GM20431 (cell line): ENCODE measurements around the gene SLC7A8.

ENCODE experiments used
- in situ Hi-C: fragments of 300-500 bp; cut with MseI, MboI; formaldehyde crosslinking; loops from one replicate; pipeline ENCODE4 v1.15.0; 2020; ENCODE audit warnings: low sequenced_read_pairs; ENCODE audit not compliant: unreplicated experiment

The SLC7A8 gene

GRCh38 chr14:23137192-23137812, 46.2 kb downstream of the SLC7A8 start:
- in situ Hi-C loops: no loop called here

GRCh38 chr14:23136566-23137133, 46.8 kb downstream of the SLC7A8 start:
- in situ Hi-C loops: no loop called here

GRCh38 chr14:23132970-23133369, 50.5 kb downstream of the SLC7A8 start:
- in situ Hi-C loops: no loop called here

GRCh38 chr14:23131482-23131881, 52.0 kb downstream of the SLC7A8 start:
- in situ Hi-C loops: no loop called here

GRCh38 chr14:23130871-23131270, 52.6 kb downstream of the SLC7A8 start:
- in situ Hi-C loops: no loop called here

- in situ Hi-C loops: no loop called here
These were observed 53.6 kb downstream of the SLC7A8 start for GRCh38 chr14:23129759-23130316.

- in situ Hi-C loops: no loop called here
These were observed 54.3 kb downstream of the SLC7A8 start for GRCh38 chr14:23128969-23129758.

- in situ Hi-C loops: no loop called here
These were observed 55.6 kb downstream of the SLC7A8 start for GRCh38 chr14:23127861-23128260.

- in situ Hi-C loops: no loop called here
These were observed 56.7 kb downstream of the SLC7A8 start for GRCh38 chr14:23126548-23127278.

- in situ Hi-C loops: no loop called here
These were observed 57.4 kb downstream of the SLC7A8 start for GRCh38 chr14:23125933-23126524.

- in situ Hi-C loops: no loop called here
These were observed 58.4 kb downstream of the SLC7A8 start for GRCh38 chr14:23125011-23125410.

- in situ Hi-C loops: no loop called here
These were observed 59.0 kb downstream of the SLC7A8 start for GRCh38 chr14:23124337-23124954.

- in situ Hi-C loops: no loop called here
These were observed 60.0 kb downstream of the SLC7A8 start for GRCh38 chr14:23123419-23123818.

- in situ Hi-C loops: no loop called here
These were observed 61.4 kb downstream of the SLC7A8 start for GRCh38 chr14:23122086-23122485.

- in situ Hi-C loops: no loop called here
These were observed 62.1 kb downstream of the SLC7A8 start for GRCh38 chr14:23121361-23121771.

GRCh38 chr14:23120541-23121251, 62.8 kb downstream of the SLC7A8 start:
- in situ Hi-C loops: no loop called here

GRCh38 chr14:23119363-23120327, 63.8 kb downstream of the SLC7A8 start:
- in situ Hi-C loops: no loop called here
